HAP-1 (cell line): ENCODE measurements around the gene TNFRSF25.
A peak's percentile ranks its signal among the peaks of the same experiment; 100 is the strongest.

Source experiments
- DNase-seq, 2 experiments: peaks; one replicate each; pipeline ENCODE4 v3.0.0-alpha.2; 2016 to 2020; ENCODE audit warnings: low spot score in 2 of 2
- H3K27me3 ChIP-seq: fragments of 250-450 bp; sonication (Bioruptor Pico); 2 replicates; pipeline ENCODE4 v1.5.1; 2020; ENCODE audit warnings: low read depth, mild to moderate bottlenecking, moderate library complexity
- H3K36me3 ChIP-seq: fragments of 250-450 bp; sonication (Bioruptor Pico); replicated peaks from 2 replicates; pipeline ENCODE4 v1.5.1; 2020; ENCODE audit warnings: mild to moderate bottlenecking
- H3K4me1 ChIP-seq: fragments of 250-450 bp; sonication (Bioruptor Pico); 2 replicates; pipeline ENCODE4 v1.5.1; 2020; ENCODE audit warnings: mild to moderate bottlenecking
- H3K4me3 ChIP-seq: fragments of 250-450 bp; sonication (Bioruptor Pico); 2 replicates; pipeline ENCODE4 v1.5.1; 2020; ENCODE audit warnings: mild to moderate bottlenecking, moderate library complexity
- H3K9me3 ChIP-seq: fragments of 250-450 bp; sonication (Bioruptor Pico); 2 replicates; pipeline ENCODE4 v1.5.1; 2020; ENCODE audit warnings: mild to moderate bottlenecking, moderate library complexity
- in situ Hi-C: fragments of 300-500 bp; cut with MboI; formaldehyde crosslinking; loops from 3 replicates; pipeline ENCODE4 v1.14.3; 2020; ENCODE audit warnings: low sequenced_read_pairs, inconsistent platforms, mixed read lengths

TNFRSF25 gene

GRCh38 chr1:6507037-6507428, 41.1 kb upstream of the TNFRSF25 start:
- Histone ChIP-seq H3K36me3 (no peaks in the 10 kb centered on the region), H3K27me3 (no peaks in the 10 kb centered on the region), H3K4me1 (no peaks in the 10 kb centered on the region), H3K4me3 (no peak overlapping the region), H3K9me3 (no peaks in the 10 kb centered on the region)
- in situ Hi-C loops: no loop called here
- no peak for DNase-seq

GRCh38 chr1:6506210-6507036, 40.5 kb upstream of the TNFRSF25 start:
- H3K4me1 ChIP-seq: no peaks in the 10 kb centered on the region
- H3K9me3 ChIP-seq: no peaks in the 10 kb centered on the region
- no peaks in the 10 kb centered on the region for H3K36me3 ChIP-seq
- no peaks in the 10 kb centered on the region for H3K27me3 ChIP-seq
- H3K4me3 ChIP-seq: no peak overlapping the region
- in situ Hi-C loops: no loop called here
- no peak for DNase-seq

GRCh38 chr1:6505367-6506209, 39.6 kb upstream of the TNFRSF25 start:
- Histone ChIP-seq H3K36me3 (no peaks in the 10 kb centered on the region), H3K4me1 (no peaks in the 10 kb centered on the region), H3K4me3 (no peak overlapping the region), H3K27me3 (no peaks in the 10 kb centered on the region), H3K9me3 (no peaks in the 10 kb centered on the region)
- DNase-seq: no peak
- in situ Hi-C loops: no loop called here

- Histone ChIP-seq H3K4me1 (no peaks in the 10 kb centered on the region), H3K9me3 (no peaks in the 10 kb centered on the region), H3K27me3 (no peaks in the 10 kb centered on the region), H3K36me3 (no peaks in the 10 kb centered on the region), H3K4me3 (no peak overlapping the region)
- in situ Hi-C loops: no loop called here
- no peak for DNase-seq
These were observed 38.9 kb upstream of the TNFRSF25 start for GRCh38 chr1:6504887-6505286.

- in situ Hi-C loops: no loop called here
- Histone ChIP-seq H3K36me3 (no peaks in the 10 kb centered on the region), H3K9me3 (no peaks in the 10 kb centered on the region), H3K27me3 (no peaks in the 10 kb centered on the region), H3K4me3 (no peak overlapping the region), H3K4me1 (no peaks in the 10 kb centered on the region)
- DNase-seq: no peak
These were observed 38.1 kb upstream of the TNFRSF25 start for GRCh38 chr1:6503884-6504602.

- in situ Hi-C loops: no loop called here
- Histone ChIP-seq H3K4me1 (no peaks in the 10 kb centered on the region), H3K9me3 (no peaks in the 10 kb centered on the region), H3K27me3 (no peaks in the 10 kb centered on the region), H3K4me3 (no peak overlapping the region), H3K36me3 (no peaks in the 10 kb centered on the region)
- DNase-seq: no peak
These were observed 36.3 kb upstream of the TNFRSF25 start for GRCh38 chr1:6502000-6502891.

- Histone ChIP-seq H3K4me3 (no peak overlapping the region), H3K27me3 (no peaks in the 10 kb centered on the region), H3K36me3 (no peaks in the 10 kb centered on the region), H3K9me3 (no peaks in the 10 kb centered on the region), H3K4me1 (0 out of 2 replicates have a peak, but pooled peaks cover 4% of the 10 kb centered on the region)
- DNase-seq: no peak
- in situ Hi-C loops: no loop called here
These were observed 35.4 kb upstream of the TNFRSF25 start for GRCh38 chr1:6501279-6501813.

GRCh38 chr1:6500544-6501278, 34.7 kb upstream of the TNFRSF25 start:
- no peaks in the 10 kb centered on the region for H3K27me3 ChIP-seq
- in situ Hi-C loops: no loop called here
- no peaks in the 10 kb centered on the region for H3K36me3 ChIP-seq
- H3K9me3 ChIP-seq: no peaks in the 10 kb centered on the region
- peaks cover 9% of the 10 kb centered on the region for H3K4me1 ChIP-seq
- no peak overlapping the region for H3K4me3 ChIP-seq
- no peak for DNase-seq

GRCh38 chr1:6499296-6499695, 33.3 kb upstream of the TNFRSF25 start:
- in situ Hi-C loops: no loop called here
- H3K27me3 ChIP-seq: no peaks in the 10 kb centered on the region
- DNase-seq: no peak

GRCh38 chr1:6498576-6499111, 32.7 kb upstream of the TNFRSF25 start:
- H3K27me3 ChIP-seq: no peaks in the 10 kb centered on the region
- H3K9me3 ChIP-seq: no peaks in the 10 kb centered on the region
- H3K4me1 ChIP-seq: peaks cover 10% of the 10 kb centered on the region
- H3K36me3 ChIP-seq: no peaks in the 10 kb centered on the region
- in situ Hi-C loops: no loop called here
- no peak for DNase-seq
- no peak overlapping the region for H3K4me3 ChIP-seq

More at GRCh38 chr1:6499296-6499695, 33.3 kb upstream of the TNFRSF25 start:
- no peaks in the 10 kb centered on the region for H3K9me3 ChIP-seq
- no peak overlapping the region for H3K4me3 ChIP-seq
- peaks cover 10% of the 10 kb centered on the region for H3K4me1 ChIP-seq
- no peaks in the 10 kb centered on the region for H3K36me3 ChIP-seq

GRCh38 chr1:6497867-6498575, 32.0 kb upstream of the TNFRSF25 start:
- peaks cover 10% of the 10 kb centered on the region for H3K4me1 ChIP-seq

More at GRCh38 chr1:6497867-6498575, 32.0 kb upstream of the TNFRSF25 start:
- Histone ChIP-seq H3K36me3 (no peaks in the 10 kb centered on the region), H3K4me3 (peak overlapping the region; percentile 50), H3K9me3 (no peaks in the 10 kb centered on the region), H3K27me3 (no peaks in the 10 kb centered on the region)
- DNase-seq: no peak
- in situ Hi-C loops: no loop called here
